Neural progenitor cell (in vitro differentiated cells): Measurements from ENCODE around the gene MTX1.

Experiments used
- EZH2phosphoT487 ChIP-seq: fragments of 200-600 bp; sonication (generic); IDR thresholded peaks from 2 replicates; pipeline ENCODE4 v1.6.1; 2017; ENCODE audit warnings: antibody characterized with exemption
- TF ChIP-seq, protein P1 (sequence below): fragments of 200-600 bp; sonication (generic); IDR thresholded peaks from 2 replicates; pipeline ENCODE4 v1.5.1; 2017; ENCODE audit warnings: antibody characterized with exemption, mild to moderate bottlenecking

- TF ChIP-seq, protein P1, sequence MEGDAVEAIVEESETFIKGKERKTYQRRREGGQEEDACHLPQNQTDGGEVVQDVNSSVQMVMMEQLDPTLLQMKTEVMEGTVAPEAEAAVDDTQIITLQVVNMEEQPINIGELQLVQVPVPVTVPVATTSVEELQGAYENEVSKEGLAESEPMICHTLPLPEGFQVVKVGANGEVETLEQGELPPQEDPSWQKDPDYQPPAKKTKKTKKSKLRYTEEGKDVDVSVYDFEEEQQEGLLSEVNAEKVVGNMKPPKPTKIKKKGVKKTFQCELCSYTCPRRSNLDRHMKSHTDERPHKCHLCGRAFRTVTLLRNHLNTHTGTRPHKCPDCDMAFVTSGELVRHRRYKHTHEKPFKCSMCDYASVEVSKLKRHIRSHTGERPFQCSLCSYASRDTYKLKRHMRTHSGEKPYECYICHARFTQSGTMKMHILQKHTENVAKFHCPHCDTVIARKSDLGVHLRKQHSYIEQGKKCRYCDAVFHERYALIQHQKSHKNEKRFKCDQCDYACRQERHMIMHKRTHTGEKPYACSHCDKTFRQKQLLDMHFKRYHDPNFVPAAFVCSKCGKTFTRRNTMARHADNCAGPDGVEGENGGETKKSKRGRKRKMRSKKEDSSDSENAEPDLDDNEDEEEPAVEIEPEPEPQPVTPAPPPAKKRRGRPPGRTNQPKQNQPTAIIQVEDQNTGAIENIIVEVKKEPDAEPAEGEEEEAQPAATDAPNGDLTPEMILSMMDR: peak; percentile 27
- no peak for TF ChIP-seq EZH2phosphoT487
Observed at GRCh38 chr1:155261493-155261851, 53.0 kb downstream of the MTX1 start.
